Osteoblast (primary cell): ENCODE results near the gene C14orf119. TPM values are rescaled to one million over a fixed set of nuclear protein-coding genes. Genes with fewer than 3 reads are reported as not detected.
A peak's percentile ranks its signal among the peaks of the same experiment; 100 is the strongest.

ENCODE experiments used
- DNase-seq: peaks from one replicate; pipeline ENCODE4 v3.0.0; 2011; ENCODE audit warnings: low spot score, mixed read lengths; ENCODE audit not compliant: insufficient read length; ENCODE audit errors: missing footprints
- H2AFZ ChIP-seq: 2 replicates; pipeline ENCODE4 v1.6.0; 2011; ENCODE audit warnings: mild to moderate bottlenecking, low read length
- H3K27ac ChIP-seq: 2 replicates; pipeline ENCODE4 v1.5.1; 2011; ENCODE audit warnings: mild to moderate bottlenecking, low read depth, low read length, moderate library complexity
- H3K27me3 ChIP-seq: 2 replicates; pipeline ENCODE4 v1.6.0; 2012; ENCODE audit warnings: mild to moderate bottlenecking, control low read depth, inconsistent platforms, low read length, moderate library complexity; ENCODE audit not compliant: insufficient read depth
- H3K36me3 ChIP-seq: 2 replicates; pipeline ENCODE4 v1.5.1; 2011; ENCODE audit warnings: mild to moderate bottlenecking, low read length, control low read depth, moderate library complexity; ENCODE audit not compliant: insufficient read depth
- H3K4me1 ChIP-seq: 2 replicates; pipeline ENCODE4 v1.5.1; 2011; ENCODE audit warnings: mild to moderate bottlenecking, low read length, control low read depth, moderate library complexity; ENCODE audit not compliant: insufficient read depth
- H3K4me2 ChIP-seq: 2 replicates; pipeline ENCODE4 v1.6.0; 2011; ENCODE audit warnings: mild to moderate bottlenecking, low read length; ENCODE audit not compliant: insufficient read depth
- H3K4me3 ChIP-seq: fragments of 200-600 bp; sonication (generic); 3 replicates; pipeline ENCODE4 v1.5.1; 2012; ENCODE audit warnings: mild to moderate bottlenecking, low read length, inconsistent platforms; ENCODE audit not compliant: insufficient read depth
- H3K79me2 ChIP-seq: 2 replicates; pipeline ENCODE4 v1.6.0; 2012; ENCODE audit warnings: mild to moderate bottlenecking, low read length, control low read depth, inconsistent platforms; ENCODE audit not compliant: insufficient read depth
- H3K9me3 ChIP-seq: 2 replicates; pipeline ENCODE4 v1.5.1; 2011; ENCODE audit warnings: low read depth, low read length, control low read depth
- H4K20me1 ChIP-seq: 2 replicates; pipeline ENCODE4 v1.6.0; 2012; ENCODE audit warnings: mild to moderate bottlenecking, low read length, control low read depth; ENCODE audit not compliant: insufficient read depth
- CTCF ChIP-seq: IDR thresholded peaks from 2 replicates; pipeline ENCODE4 v1.5.1; 2011; ENCODE audit warnings: mild to moderate bottlenecking, low read depth, low read length, moderate library complexity; ENCODE audit errors: extremely low read depth
- total RNA-seq: library from RNA; depleted of rRNA; stranded (reverse); fragments of >200 nt; gene quantifications from 2 replicates; pipeline ENCODE4 v1.2.3, GENCODE V29; 2012

Gene C14orf119
- total RNA-seq, 1 donor, result 43.1 TPM

- Histone ChIP-seq H3K4me3 (no peak overlapping the region), H2AFZ (no peak overlapping the region), H4K20me1 (no peaks in the 10 kb centered on the region), H3K36me3 (no peaks in the 10 kb centered on the region), H3K27me3 (no peaks in the 10 kb centered on the region), H3K27ac (no peak overlapping the region), H3K9me3 (no peaks in the 10 kb centered on the region), H3K4me1 (peaks cover 23% of the 10 kb centered on the region), H3K4me2 (no peak overlapping the region), H3K79me2 (no peaks in the 10 kb centered on the region)
- TF ChIP-seq CTCF, result no peak
- no peak for DNase-seq
Measured at GRCh38 chr14:23119363-23120327, 24.3 kb downstream of the C14orf119 start.

- Histone ChIP-seq H2AFZ (peak overlapping the region; percentile 75), H3K9me3 (no peaks in the 10 kb centered on the region), H3K4me2 (peak overlapping the region; percentile 56), H3K79me2 (no peaks in the 10 kb centered on the region), H3K36me3 (no peaks in the 10 kb centered on the region), H3K4me3 (no peak overlapping the region), H4K20me1 (no peaks in the 10 kb centered on the region), H3K27me3 (no peaks in the 10 kb centered on the region), H3K27ac (peak overlapping the region; percentile 63), H3K4me1 (peaks cover 15% of the 10 kb centered on the region)
- TF ChIP-seq CTCF, result peak; percentile 100
- DNase-seq, result peak; percentile 95
Measured at GRCh38 chr14:23120541-23121251, 25.4 kb downstream of the C14orf119 start.

GRCh38 chr14:23121361-23121771 lies 26.1 kb downstream of the C14orf119 start:
- H3K79me2 ChIP-seq, result no peaks in the 10 kb centered on the region
- peak overlapping the region; percentile 75 for H2AFZ ChIP-seq
- peak overlapping the region; percentile 56 for H3K4me2 ChIP-seq
- no peak for TF ChIP-seq CTCF
- DNase-seq, result peak; percentile 90
- no peak overlapping the region for H3K4me3 ChIP-seq
- no peaks in the 10 kb centered on the region for H4K20me1 ChIP-seq
- no peaks in the 10 kb centered on the region for H3K27me3 ChIP-seq
- H3K36me3 ChIP-seq, result no peaks in the 10 kb centered on the region
- peaks cover 12% of the 10 kb centered on the region for H3K4me1 ChIP-seq
- H3K27ac ChIP-seq, result peak overlapping the region; percentile 63
- H3K9me3 ChIP-seq, result no peaks in the 10 kb centered on the region

GRCh38 chr14:23122086-23122485 lies 26.8 kb downstream of the C14orf119 start:
- peaks cover 12% of the 10 kb centered on the region for H3K4me1 ChIP-seq
- H3K4me3 ChIP-seq, result no peak overlapping the region
- H3K27ac ChIP-seq, result peak overlapping the region; percentile 63
- H3K36me3 ChIP-seq, result no peaks in the 10 kb centered on the region
- TF ChIP-seq CTCF, result no peak
- no peaks in the 10 kb centered on the region for H3K27me3 ChIP-seq
- no peaks in the 10 kb centered on the region for H3K79me2 ChIP-seq
- no peak for DNase-seq
- H4K20me1 ChIP-seq, result no peaks in the 10 kb centered on the region
- H3K4me2 ChIP-seq, result no peak overlapping the region
- H2AFZ ChIP-seq, result no peak overlapping the region
- no peaks in the 10 kb centered on the region for H3K9me3 ChIP-seq
